ENCODE measurements around the gene ENTREP1. TPM values are rescaled to one million over a fixed set of nuclear protein-coding genes. Genes with fewer than 3 reads are reported as not detected.
A peak's percentile ranks its signal among the peaks of the same experiment; 100 is the strongest.

Gene ENTREP1
- total RNA-seq, 3 donors from 2014 or later, result 3.0 to 52.7 (median 30.5) TPM

DNA sequence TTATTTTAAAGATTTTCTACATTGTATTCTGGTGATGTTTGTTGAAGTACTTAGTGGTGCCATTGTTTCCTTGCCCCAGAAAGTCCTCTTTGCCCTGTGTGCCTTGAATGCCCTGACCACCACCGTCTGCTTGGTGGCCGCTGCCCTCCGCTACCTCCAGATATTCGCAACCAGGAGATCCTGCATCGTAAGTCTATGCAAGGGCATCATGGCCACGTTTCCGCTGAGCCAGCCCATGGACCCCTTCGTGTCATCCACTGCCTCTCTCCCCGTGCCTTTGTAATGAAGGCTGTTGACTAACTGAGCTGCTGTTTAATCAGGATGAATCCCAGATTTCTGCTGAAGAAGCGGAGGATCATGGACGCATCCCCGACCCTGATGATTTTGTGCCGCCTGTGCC lies 52.3 kb downstream of the ENTREP1 start:
- H3K4me1 ChIP-seq, result peaks cover 0 to 4% of the 10 kb centered on the region in 2 donors
- TF ChIP-seq POLR2AphosphoS5 (IDR thresholded peaks at IDR 0.05) (no peak), POLR2A (IDR thresholded peaks at IDR 0.05) (no peak)
- intact Hi-C loops (cut with DNase I; ENCODE audit: low total_unique reads), result no loop called here
- no peak overlapping the region for H3K4me3 ChIP-seq
- no peaks in the 10 kb centered on the region for H3K36me3 ChIP-seq
- peak overlapping the region in 1 of 2 donors; percentile 59 for H3K27ac ChIP-seq
- no peaks in the 10 kb centered on the region for H3K9me3 ChIP-seq
- DNase-seq (ENCODE audit: low spot score in 2 of 2), result no peak
- H3K27me3 ChIP-seq, result no peaks in the 10 kb centered on the region

GRCh38 chr9:69377981-69378380 lies 53.0 kb downstream of the ENTREP1 start:
- Histone ChIP-seq H3K4me3 (no peak overlapping the region), H3K4me1 (peaks cover 0 to 4% of the 10 kb centered on the region in 2 donors), H3K36me3 (no peaks in the 10 kb centered on the region), H3K9me3 (no peaks in the 10 kb centered on the region), H3K27me3 (no peaks in the 10 kb centered on the region), H3K27ac (no peak overlapping the region)
- intact Hi-C loops (cut with DNase I; ENCODE audit: low total_unique reads), result no loop called here
- TF ChIP-seq POLR2A (IDR thresholded peaks at IDR 0.05) (no peak), POLR2AphosphoS5 (IDR thresholded peaks at IDR 0.05) (no peak)
- TF ChIP-seq, protein P1, sequence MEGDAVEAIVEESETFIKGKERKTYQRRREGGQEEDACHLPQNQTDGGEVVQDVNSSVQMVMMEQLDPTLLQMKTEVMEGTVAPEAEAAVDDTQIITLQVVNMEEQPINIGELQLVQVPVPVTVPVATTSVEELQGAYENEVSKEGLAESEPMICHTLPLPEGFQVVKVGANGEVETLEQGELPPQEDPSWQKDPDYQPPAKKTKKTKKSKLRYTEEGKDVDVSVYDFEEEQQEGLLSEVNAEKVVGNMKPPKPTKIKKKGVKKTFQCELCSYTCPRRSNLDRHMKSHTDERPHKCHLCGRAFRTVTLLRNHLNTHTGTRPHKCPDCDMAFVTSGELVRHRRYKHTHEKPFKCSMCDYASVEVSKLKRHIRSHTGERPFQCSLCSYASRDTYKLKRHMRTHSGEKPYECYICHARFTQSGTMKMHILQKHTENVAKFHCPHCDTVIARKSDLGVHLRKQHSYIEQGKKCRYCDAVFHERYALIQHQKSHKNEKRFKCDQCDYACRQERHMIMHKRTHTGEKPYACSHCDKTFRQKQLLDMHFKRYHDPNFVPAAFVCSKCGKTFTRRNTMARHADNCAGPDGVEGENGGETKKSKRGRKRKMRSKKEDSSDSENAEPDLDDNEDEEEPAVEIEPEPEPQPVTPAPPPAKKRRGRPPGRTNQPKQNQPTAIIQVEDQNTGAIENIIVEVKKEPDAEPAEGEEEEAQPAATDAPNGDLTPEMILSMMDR (IDR thresholded peaks at IDR 0.05), result no peak
- DNase-seq (ENCODE audit: low spot score in 2 of 2), result no peak

DNA sequence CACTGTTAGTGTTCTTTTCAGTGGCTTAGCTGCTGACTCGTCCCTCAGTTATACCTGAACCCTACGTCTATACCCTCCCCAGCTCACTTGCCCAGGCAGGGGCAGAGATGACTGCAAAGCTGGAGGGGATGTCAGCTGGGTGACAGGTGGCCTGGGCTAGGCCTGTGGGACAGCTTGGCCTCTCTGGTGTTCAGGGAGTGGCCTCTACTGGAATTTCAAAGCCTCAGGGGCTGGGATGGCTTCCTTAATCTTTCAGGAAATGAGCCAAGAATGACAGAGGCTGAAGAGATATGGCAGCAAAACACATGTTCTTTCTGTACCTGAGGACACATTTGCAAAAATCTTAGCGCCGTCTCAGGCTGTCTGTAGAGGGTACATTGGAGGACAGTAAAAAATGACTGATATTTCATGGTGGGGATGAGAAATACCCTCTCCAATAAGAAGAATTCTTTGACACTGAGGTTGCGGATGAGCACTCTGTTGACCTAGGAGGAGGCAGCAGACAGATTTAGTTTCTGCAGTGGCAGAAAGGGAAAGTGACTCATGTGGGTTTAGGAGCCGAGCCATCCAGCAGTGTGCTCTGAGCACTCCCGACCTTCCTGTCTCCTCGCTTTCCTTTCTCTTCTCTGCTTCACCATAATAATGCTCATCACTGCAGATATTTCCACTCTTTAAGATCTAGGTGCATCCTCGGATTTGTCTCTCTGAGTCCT lies 54.4 kb downstream of the ENTREP1 start:
- no peaks in the 10 kb centered on the region for H3K27me3 ChIP-seq
- no peak for DNase-seq (ENCODE audit: low spot score in 2 of 2)
- no peak overlapping the region for H3K4me3 ChIP-seq
- no peaks in the 10 kb centered on the region for H3K36me3 ChIP-seq
- TF ChIP-seq POLR2A (IDR thresholded peaks at IDR 0.05) (no peak), POLR2AphosphoS5 (IDR thresholded peaks at IDR 0.05) (no peak)
- TF ChIP-seq, protein P1 (IDR thresholded peaks at IDR 0.05), result no peak
- peak overlapping the region; percentile 49 to 65 for H3K27ac ChIP-seq
- intact Hi-C loops (cut with DNase I; ENCODE audit: low total_unique reads), result no loop called here
- peaks cover 0 to 4% of the 10 kb centered on the region in 2 donors for H3K4me1 ChIP-seq
- no peaks in the 10 kb centered on the region for H3K9me3 ChIP-seq

DNA sequence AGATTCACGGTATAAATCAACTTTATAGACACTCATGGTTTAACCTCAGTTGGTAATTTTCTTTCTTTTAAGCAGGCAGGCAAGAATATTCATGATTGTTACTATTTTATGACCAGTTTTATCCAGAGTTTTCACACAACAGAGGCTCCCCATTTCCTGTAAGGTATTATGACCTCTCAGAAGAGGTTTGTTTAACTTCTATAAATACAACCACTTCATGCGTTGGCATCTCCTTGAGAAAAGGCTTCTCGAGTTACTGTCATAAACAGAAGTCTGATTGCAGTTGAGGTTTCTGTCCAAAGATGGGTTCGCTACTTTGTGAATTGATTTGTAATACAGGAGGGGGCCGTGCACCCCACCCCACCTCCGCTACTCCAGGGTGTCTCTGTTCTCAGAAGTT lies 55.3 kb downstream of the ENTREP1 start:
- no peak for TF ChIP-seq POLR2AphosphoS5 (IDR thresholded peaks at IDR 0.05)
- TF ChIP-seq, protein P1 (IDR thresholded peaks at IDR 0.05), result no peak
- TF ChIP-seq POLR2A (IDR thresholded peaks at IDR 0.05), result no peak
- no peaks in the 10 kb centered on the region for H3K9me3 ChIP-seq
- no peaks in the 10 kb centered on the region for H3K27me3 ChIP-seq
- H3K27ac ChIP-seq, result peak overlapping the region in 1 of 2 donors; percentile 49
- H3K4me3 ChIP-seq, result no peak overlapping the region
- intact Hi-C loops (cut with DNase I; ENCODE audit: low total_unique reads), result no loop called here
- H3K36me3 ChIP-seq, result no peaks in the 10 kb centered on the region
- H3K4me1 ChIP-seq, result peaks cover 0 to 4% of the 10 kb centered on the region in 2 donors
- DNase-seq (ENCODE audit: low spot score in 2 of 2), result no peak

GRCh38 chr9:69380811-69381210 lies 55.8 kb downstream of the ENTREP1 start:
- no peaks in the 10 kb centered on the region for H3K36me3 ChIP-seq
- TF ChIP-seq POLR2AphosphoS5 (IDR thresholded peaks at IDR 0.05), result no peak
- no peak for TF ChIP-seq POLR2A (IDR thresholded peaks at IDR 0.05)

DNA sequence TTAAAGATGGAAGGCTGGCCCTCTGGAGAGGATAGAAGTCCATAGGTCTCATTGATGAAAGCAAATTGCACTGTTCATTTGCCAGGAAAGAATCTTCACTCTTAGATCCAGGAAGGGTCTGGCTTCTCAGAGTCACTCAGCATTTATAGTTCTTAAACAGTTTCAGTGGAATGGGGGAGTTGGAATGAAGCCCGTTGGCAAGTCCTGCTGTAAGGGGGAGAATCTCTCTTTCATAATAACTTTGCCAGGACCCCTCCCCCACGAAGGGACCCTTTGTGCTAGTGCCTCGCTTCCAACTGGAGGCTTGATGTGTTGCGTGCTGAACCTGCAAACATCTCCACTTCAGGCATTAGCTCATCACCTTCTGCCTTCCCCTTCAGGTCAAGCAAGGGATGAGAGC lies 57.1 kb downstream of the ENTREP1 start:
- no peak for DNase-seq (ENCODE audit: low spot score in 2 of 2)
- intact Hi-C loops (cut with DNase I; ENCODE audit: low total_unique reads), result no loop called here
- no peak overlapping the region for H3K27ac ChIP-seq

More at GRCh38 chr9:69380811-69381210, 55.8 kb downstream of the ENTREP1 start:
- no peak overlapping the region for H3K4me3 ChIP-seq
- no peak for DNase-seq (ENCODE audit: low spot score in 2 of 2)
- intact Hi-C loops (cut with DNase I; ENCODE audit: low total_unique reads), result no loop called here
- no peaks in the 10 kb centered on the region for H3K9me3 ChIP-seq
- H3K4me1 ChIP-seq, result peaks cover 0 to 4% of the 10 kb centered on the region in 2 donors
- no peak overlapping the region for H3K27ac ChIP-seq
- H3K27me3 ChIP-seq, result no peaks in the 10 kb centered on the region

More for the DNA sequence above, 57.1 kb downstream of the ENTREP1 start:
- Histone ChIP-seq H3K27me3 (no peaks in the 10 kb centered on the region), H3K4me3 (no peak overlapping the region), H3K9me3 (no peaks in the 10 kb centered on the region), H3K4me1 (peaks cover 0 to 4% of the 10 kb centered on the region in 2 donors), H3K36me3 (no peaks in the 10 kb centered on the region)
- TF ChIP-seq POLR2A (IDR thresholded peaks at IDR 0.05) (no peak), POLR2AphosphoS5 (IDR thresholded peaks at IDR 0.05) (no peak)
- TF ChIP-seq, protein P1 (IDR thresholded peaks at IDR 0.05), result no peak
